GM18868 (cell line): ENCODE data around the gene TARBP2.
"Not testable (repeated sequence)": the region's sequence is repeated elsewhere in the genome, so short reads cannot be mapped to it uniquely, and the experiment has no call there.

Experiments used
- ATAC-seq: cut with Tn5 transposase; IDR thresholded peaks from one replicate; pipeline ENCODE4 v1.9.1; 2021; ENCODE audit warnings: mild to moderate bottlenecking, moderate library complexity; ENCODE audit not compliant: unreplicated experiment

TARBP2 gene

DNA sequence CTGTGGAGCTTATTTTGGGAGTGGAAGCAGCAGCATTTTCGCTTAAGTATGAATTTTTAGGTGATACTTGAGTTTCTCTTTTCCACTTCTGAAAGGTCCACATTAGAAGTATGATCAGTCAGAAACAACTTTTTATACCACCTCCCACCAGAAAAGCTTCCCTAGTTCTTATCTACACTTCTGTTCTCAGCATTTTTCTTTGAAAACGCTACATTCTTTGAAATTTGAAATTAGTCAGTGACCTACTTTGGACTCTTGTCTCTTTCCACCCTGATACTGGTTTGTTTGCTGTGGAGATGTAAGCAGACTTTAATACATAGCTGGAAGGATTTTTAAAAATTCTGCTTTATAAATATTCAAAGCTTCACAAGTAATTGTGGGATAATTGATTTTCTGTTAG, 27.0 kb upstream of the TARBP2 start:
- no peak for ATAC-seq

DNA sequence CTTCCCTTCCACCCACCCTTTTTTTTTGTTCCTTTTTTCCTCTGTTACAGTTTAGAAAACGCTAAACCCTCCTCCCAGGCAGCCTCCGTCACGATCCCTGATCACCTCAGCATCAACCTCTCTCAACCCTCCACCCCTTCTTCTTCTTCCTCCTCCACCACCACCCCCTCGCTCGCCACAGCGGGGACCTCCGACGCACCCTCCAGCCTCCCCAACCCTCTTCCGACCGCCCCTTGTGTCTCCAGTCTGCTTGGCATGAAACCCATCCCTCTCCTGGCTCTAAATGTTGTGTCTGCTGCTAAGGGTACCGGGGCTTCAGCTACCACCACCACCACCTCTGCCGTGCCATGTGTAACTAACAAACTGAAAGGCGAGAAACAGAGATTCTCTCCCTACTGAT, 26.3 kb upstream of the TARBP2 start:
- no peak for ATAC-seq

DNA sequence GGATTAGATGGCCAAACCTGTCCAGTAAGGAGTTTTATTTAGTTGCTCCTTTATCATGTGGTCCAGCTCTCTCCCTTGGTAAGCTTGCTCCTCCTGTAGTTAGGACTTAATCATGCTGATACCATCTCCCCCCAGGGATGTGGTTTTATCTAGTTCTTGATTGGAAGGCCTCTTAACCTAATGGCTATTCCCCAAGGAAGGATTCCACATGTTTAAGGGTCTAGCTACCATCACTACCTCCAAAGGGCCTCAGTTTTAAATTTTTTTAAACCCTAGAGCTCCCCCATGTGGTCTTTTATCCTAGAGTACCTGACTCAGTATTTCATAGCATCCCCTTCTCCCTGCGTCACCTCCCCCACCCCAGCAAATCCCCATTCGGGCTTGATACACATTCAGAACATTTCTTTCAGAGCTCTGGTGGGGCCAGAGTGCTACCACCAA, 24.3 kb upstream of the TARBP2 start:
- ATAC-seq: no peak

DNA sequence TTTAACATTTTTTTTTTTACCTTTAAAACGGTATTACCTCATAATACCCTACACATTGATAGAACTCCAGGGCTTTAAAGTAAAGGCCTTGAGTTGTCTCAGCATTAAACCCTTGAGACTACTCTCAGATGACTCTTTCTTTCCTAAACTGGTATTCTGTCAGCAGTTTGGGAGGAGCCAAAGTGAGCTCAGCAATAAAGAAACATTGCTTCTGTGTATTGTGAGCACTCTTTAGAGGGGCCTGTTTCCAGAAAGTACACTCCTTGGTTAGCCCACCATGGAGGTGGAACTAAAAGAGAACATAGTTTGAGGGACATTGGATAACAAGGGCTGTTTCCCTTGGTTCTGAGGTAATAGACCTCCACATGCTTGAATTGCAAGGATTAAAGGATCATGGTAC, 22.2 kb upstream of the TARBP2 start:
- ATAC-seq: no peak

DNA sequence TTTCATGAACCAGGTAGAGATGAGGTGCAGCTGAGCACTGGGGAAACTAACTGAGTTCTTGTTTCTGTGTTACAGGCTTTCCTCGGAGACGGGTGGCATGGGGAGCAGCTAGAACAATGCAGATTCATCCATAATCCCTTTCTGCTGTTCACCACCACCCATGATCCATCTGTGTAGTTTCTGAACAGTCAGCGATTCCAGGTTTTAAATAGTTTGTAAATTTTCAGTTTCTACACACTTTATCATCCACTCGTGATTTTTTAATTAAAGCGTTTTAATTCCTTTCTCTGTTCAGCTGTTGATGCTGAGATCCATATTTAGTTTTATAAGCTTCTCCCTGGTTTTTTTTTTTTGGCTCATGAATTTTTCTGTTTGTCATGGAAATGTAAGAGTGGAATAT, 21.8 kb upstream of the TARBP2 start:
- no peak for ATAC-seq

- no peak for ATAC-seq
These were observed 20.3 kb upstream of the TARBP2 start for GRCh38 chr12:53480491-53481442.

GRCh38 chr12:53481458-53481857, 19.6 kb upstream of the TARBP2 start:
- not testable (repeated sequence) for ATAC-seq

GRCh38 chr12:53481939-53482586, 19.0 kb upstream of the TARBP2 start:
- no peak for ATAC-seq

DNA sequence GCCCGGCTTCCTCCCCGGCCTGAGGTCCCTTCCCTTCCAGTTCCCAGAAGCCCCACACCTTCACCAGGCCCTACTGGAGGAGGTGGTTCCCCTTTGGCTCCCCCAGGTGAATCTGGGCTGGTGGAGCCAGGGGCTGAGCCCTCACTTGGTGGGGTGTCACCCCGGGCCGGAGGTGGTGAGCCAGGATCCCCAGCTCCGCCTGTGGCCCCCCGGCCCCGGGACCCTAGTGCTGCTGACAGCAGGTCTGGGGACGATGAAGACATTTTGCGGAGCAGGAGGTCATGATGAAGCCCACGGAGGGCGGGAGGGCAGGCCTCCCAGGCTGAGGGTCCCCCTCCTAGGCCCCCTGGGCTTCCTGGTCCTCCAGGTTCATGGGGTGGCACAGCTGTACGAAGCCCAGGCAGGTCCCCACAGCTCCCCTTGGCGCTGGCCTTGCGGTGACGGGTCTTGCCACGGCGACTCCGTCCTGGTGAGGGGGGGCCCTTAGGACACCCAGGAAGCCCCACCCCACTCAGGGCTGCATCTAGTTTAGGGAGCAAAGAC, 18.4 kb upstream of the TARBP2 start:
- ATAC-seq: no peak

DNA sequence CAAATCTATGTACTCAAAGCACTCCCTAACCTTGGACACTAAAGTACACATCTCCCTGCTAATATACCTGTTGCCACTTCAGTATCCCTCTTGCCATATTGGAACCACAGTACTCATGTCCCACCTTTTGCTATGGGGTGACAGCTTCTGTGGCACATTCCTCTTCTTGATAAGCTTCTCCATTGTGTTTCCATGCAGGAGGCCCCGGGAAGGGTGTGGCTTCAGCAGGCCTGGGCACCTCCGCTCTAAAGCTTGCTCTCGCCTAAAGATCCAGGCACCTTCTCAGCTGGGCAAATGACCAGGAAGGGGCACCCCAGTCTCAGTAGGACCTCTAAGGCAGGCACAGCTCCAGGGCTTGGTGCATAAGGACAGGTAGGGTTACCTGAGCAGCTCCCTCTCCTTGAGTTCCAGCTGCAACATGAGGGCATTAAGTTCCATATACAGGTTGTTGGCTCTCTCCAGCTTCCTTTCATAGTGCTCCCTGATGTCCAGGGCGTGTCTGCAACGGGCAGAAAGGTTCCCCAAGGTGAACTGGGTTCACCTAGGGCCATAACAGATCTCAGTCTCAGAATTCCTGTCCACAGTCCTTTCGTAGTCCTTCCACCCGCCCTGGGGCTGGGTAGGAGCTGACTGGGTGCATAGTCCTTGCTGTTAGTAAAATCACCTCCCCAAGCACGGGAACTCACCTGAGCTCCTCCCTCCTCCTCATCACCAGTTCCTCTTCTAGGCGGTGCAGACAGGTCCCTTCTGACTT, 17.7 kb upstream of the TARBP2 start:
- ATAC-seq: no peak

DNA sequence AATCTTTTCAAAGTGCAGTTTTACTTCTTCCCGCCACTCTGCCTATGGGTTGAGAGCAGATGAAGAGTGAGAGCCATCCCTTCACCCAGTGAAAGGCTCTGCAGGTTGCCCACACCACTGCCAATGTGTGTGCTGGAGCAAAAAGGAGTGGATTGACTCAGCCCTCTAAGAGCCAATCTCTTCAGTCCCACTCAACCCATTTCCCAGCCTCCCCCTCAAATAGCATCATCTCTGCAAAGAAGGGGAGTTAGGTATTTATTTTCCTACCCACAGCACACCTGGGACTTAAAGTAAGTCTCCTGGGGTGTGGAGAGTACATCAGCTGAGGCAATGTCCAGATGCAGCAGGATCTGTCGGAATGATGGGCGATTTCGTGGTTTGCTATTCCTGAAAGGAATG, 17.1 kb upstream of the TARBP2 start:
- no peak for ATAC-seq

- ATAC-seq: no peak
These were observed 16.2 kb upstream of the TARBP2 start for GRCh38 chr12:53484686-53485575.

- ATAC-seq: no peak
These were observed 14.9 kb upstream of the TARBP2 start for GRCh38 chr12:53485955-53486735.

GRCh38 chr12:53486736-53487487, 14.2 kb upstream of the TARBP2 start:
- no peak for ATAC-seq

DNA sequence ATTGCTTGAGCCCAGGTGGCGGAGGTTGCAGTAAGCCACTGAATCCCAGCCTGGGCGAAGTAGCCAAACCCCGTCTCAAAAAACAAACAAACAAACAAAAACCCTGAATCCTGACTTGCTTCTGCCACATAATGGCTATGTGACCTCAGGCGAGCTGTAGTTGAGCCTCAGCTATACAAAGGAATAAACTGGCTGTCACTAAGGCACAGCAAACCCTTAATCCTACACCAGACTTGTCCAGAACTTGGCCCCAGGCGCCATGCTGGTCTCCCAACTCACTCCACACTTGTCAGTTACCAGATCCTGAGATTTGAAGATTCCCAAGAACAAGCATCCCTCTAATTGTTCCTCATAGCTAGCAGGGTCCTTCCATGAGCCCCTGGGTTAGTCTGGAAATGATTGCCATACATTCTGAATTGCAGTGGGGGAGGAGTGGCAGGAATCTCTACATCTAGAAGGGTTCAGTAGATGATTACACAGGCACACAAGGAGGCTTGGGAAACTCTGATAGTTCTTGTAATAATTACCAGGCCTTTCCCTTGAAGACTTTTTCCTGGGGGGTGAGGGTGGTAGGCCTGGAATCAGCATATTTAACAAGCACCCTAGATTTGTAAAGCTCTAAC, 11.7 kb upstream of the TARBP2 start:
- no peak for ATAC-seq

GRCh38 chr12:53492188-53492587, 8.9 kb upstream of the TARBP2 start:
- no peak for ATAC-seq

DNA sequence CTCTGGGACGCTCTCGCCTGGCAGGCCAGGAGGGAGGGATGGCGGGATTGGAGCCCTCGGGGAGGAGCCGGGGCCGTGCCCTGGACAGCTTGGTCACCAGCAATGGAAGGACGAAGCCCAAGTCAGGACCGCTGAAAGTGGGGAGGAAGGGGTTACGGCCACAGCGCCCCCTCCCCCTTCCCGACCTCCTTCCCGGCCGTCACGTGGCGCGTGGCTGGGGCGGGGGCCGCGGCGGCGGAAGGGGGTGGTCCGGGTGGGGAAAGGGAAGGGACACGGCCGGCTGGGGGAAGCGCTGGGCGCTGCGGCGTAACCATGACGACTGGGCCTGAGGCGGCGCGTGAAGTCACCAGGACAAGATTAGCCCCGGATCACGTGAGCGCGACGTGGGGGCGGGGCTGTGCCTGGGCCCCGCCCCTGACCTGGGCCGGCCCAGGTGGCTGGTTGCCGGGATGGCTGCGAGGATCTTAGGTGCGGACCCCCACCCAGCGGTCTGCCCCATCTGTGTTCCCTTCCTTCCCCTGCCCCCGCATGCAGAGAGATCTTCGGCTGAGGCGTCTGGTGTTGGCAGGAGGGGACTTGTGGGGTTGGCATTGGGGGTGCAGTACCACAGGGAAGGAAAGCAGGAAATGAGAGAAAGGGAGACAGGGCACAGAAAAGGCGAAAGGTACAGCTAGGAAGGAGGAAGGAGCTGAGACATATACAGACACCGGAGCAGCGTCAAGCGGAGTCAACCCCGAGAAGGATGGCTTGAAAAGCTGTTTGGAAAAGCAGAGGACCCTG, 8.1 kb upstream of the TARBP2 start:
- peak; percentile 93 for ATAC-seq
